Right atrium auricular region (tissue), 2 donors: ENCODE data around the gene SCNN1A. TPM values are rescaled to one million over a fixed set of nuclear protein-coding genes. Genes with fewer than 3 reads are reported as not detected.

Experiments
- DNase-seq: peaks from one replicate; pipeline ENCODE4 v3.0.0-alpha.2; 2019; ENCODE audit warnings: low spot score
- H3K27ac ChIP-seq, 2 donors: fragments of 200-600 bp; sonication (generic); 1 replicate in 1 of 2; 2 replicates in 1 of 2; pipeline ENCODE4 v1.5.1; 2016 to 2019
- H3K27me3 ChIP-seq, 2 donors: fragments of 200-600 bp; sonication (generic); one replicate each; pipeline versions ENCODE4 v1.5.1 to v1.6.0; 2017 to 2019
- H3K36me3 ChIP-seq: fragments of 200-600 bp; sonication (generic); one replicate; pipeline ENCODE4 v1.5.1; 2016
- H3K4me1 ChIP-seq, 2 donors: fragments of 200-600 bp; sonication (generic); one replicate each; pipeline versions ENCODE4 v1.5.1 to v1.6.0; 2017 to 2019
- H3K4me3 ChIP-seq, 2 donors: fragments of 200-600 bp; sonication (generic); 1 replicate in 1 of 2; 2 replicates in 1 of 2; pipeline ENCODE4 v1.5.1; 2017 to 2019; ENCODE audit warnings: mild to moderate bottlenecking in 1 of 2, moderate library complexity in 1 of 2
- H3K9me3 ChIP-seq, 2 donors: fragments of 200-600 bp; sonication (generic); one replicate each; pipeline ENCODE4 v1.5.1; 2019
- CTCF ChIP-seq, 2 donors: fragments of 200-600 bp; sonication (generic); IDR thresholded peaks; one replicate each; pipeline ENCODE4 v1.5.1; 2019; ENCODE audit warnings: antibody characterized with exemption in 2 of 2
- total RNA-seq, 2 donors: library from RNA; depleted of rRNA; stranded (reverse); fragments of >200 nt; gene quantifications; one replicate each; pipeline ENCODE4 v1.1.0, GENCODE V29; 2016

SCNN1A gene
- total RNA-seq: 10 to 100 TPM in 1 of 2 donors, 1 to 10 TPM in 1; 2.7 to 18.7 TPM

- Histone ChIP-seq H3K27me3 (no peaks in the 10 kb centered on the region), H3K4me3 (no peak within 1 kb of the TSS), H3K4me1 (peaks cover 0 to 34% of the 10 kb centered on the region in 2 donors), H3K27ac (peak within 1 kb of the TSS in 1 of 2 donors; percentile 9), H3K9me3 (no peaks in the 10 kb centered on the region), H3K36me3 (no peaks in the 10 kb centered on the region)
- DNase-seq: no peak
- TF ChIP-seq CTCF (IDR thresholded peaks at IDR 0.05): no peak
These were observed at the start of gene SCNN1A for GRCh38 chr12:6375269-6376078. Gene SCNN1A (minus strand): TSS chr12:6375563. CDS start chr12:6374783, 780 bp downstream.

- TF ChIP-seq CTCF (IDR thresholded peaks at IDR 0.05): no peak
- H3K27ac ChIP-seq: no peak overlapping the region
- H3K36me3 ChIP-seq: no peaks in the 10 kb centered on the region
- H3K9me3 ChIP-seq: no peaks in the 10 kb centered on the region
- no peaks in the 10 kb centered on the region for H3K27me3 ChIP-seq
- no peak overlapping the region for H3K4me3 ChIP-seq
- DNase-seq: no peak
- peaks cover 0 to 9% of the 10 kb centered on the region in 2 donors for H3K4me1 ChIP-seq
These were observed 49.5 kb upstream of the SCNN1A start for GRCh38 chr12:6424866-6425265.

- TF ChIP-seq CTCF (IDR thresholded peaks at IDR 0.05): no peak
- Histone ChIP-seq H3K36me3 (no peaks in the 10 kb centered on the region), H3K9me3 (no peaks in the 10 kb centered on the region), H3K4me3 (no peak overlapping the region), H3K27ac (no peak overlapping the region), H3K4me1 (peaks cover 0 to 8% of the 10 kb centered on the region in 2 donors), H3K27me3 (no peaks in the 10 kb centered on the region)
- DNase-seq: no peak
These were observed 48.6 kb upstream of the SCNN1A start for GRCh38 chr12:6424008-6424347.

GRCh38 chr12:6423267-6424007, 48.1 kb upstream of the SCNN1A start:
- H3K9me3 ChIP-seq: no peaks in the 10 kb centered on the region
- no peak overlapping the region for H3K27ac ChIP-seq
- H3K4me1 ChIP-seq: peaks cover 0 to 8% of the 10 kb centered on the region in 2 donors
- no peak overlapping the region for H3K4me3 ChIP-seq
- no peaks in the 10 kb centered on the region for H3K36me3 ChIP-seq
- peak; percentile 94 for DNase-seq
- no peaks in the 10 kb centered on the region for H3K27me3 ChIP-seq
- peak; percentile 78 to 96 for TF ChIP-seq CTCF (IDR thresholded peaks at IDR 0.05)

GRCh38 chr12:6420364-6420763, 45.0 kb upstream of the SCNN1A start:
- no peak for TF ChIP-seq CTCF (IDR thresholded peaks at IDR 0.05)
- Histone ChIP-seq H3K27ac (no peak overlapping the region), H3K4me3 (no peak overlapping the region)

More at GRCh38 chr12:6420364-6420763, 45.0 kb upstream of the SCNN1A start:
- H3K4me1 ChIP-seq: peaks cover 0 to 8% of the 10 kb centered on the region in 2 donors
- H3K36me3 ChIP-seq: no peaks in the 10 kb centered on the region
- no peaks in the 10 kb centered on the region for H3K9me3 ChIP-seq
- no peaks in the 10 kb centered on the region for H3K27me3 ChIP-seq
- DNase-seq: no peak
